Measurements from ENCODE around the gene ADRB1. TPM values are rescaled to one million over a fixed set of nuclear protein-coding genes. Genes with fewer than 3 reads are reported as not detected.

ADRB1 gene
- total and polyA plus RNA-seq, 2 experiments from 2014 or later, result 0.23 to 0.24 TPM

- H3K9me2 ChIP-seq (ENCODE audit: insufficient read depth), result no peaks in the 10 kb centered on the region
- no peaks in the 10 kb centered on the region for H3F3A ChIP-seq (replicated peaks; ENCODE audit: low read depth)
- H3K36me3 Mint-ChIP-seq (ENCODE audit: low read depth), result no peaks in the 10 kb centered on the region
- no peak for TF ChIP-seq CREB1 (CRISPR knock-in tag; IDR thresholded peaks at IDR 0.05; ENCODE audit: low read depth)
- TF ChIP-seq EZH2 (IDR thresholded peaks at IDR 0.05; ENCODE audit: low read depth, unreplicated experiment), result no peak
- TF ChIP-seq JUNB (IDR thresholded peaks at IDR 0.05; ENCODE audit: unreplicated experiment), result no peak
- TF ChIP-seq, protein P1, sequence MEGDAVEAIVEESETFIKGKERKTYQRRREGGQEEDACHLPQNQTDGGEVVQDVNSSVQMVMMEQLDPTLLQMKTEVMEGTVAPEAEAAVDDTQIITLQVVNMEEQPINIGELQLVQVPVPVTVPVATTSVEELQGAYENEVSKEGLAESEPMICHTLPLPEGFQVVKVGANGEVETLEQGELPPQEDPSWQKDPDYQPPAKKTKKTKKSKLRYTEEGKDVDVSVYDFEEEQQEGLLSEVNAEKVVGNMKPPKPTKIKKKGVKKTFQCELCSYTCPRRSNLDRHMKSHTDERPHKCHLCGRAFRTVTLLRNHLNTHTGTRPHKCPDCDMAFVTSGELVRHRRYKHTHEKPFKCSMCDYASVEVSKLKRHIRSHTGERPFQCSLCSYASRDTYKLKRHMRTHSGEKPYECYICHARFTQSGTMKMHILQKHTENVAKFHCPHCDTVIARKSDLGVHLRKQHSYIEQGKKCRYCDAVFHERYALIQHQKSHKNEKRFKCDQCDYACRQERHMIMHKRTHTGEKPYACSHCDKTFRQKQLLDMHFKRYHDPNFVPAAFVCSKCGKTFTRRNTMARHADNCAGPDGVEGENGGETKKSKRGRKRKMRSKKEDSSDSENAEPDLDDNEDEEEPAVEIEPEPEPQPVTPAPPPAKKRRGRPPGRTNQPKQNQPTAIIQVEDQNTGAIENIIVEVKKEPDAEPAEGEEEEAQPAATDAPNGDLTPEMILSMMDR (conservative IDR thresholded peaks at IDR 0.05; ENCODE audit: low read depth in 2 of 2), result no peak
- no peak for TF ChIP-seq ETS1 (IDR thresholded peaks at IDR 0.05)
- TF ChIP-seq STAT1 (IDR thresholded peaks at IDR 0.05; ENCODE audit: unreplicated experiment), result no peak
- TF ChIP-seq ZNF331 (CRISPR knock-in tag; IDR thresholded peaks at IDR 0.05; ENCODE audit: low read depth), result no peak
- no peak for TF ChIP-seq EZH2phosphoT487 (IDR thresholded peaks at IDR 0.05; ENCODE audit: unreplicated experiment)
- no peak overlapping the region for H3K4me3 ChIP-seq
- ATAC-seq (no peak), DNase-seq (ENCODE audit: low spot score) (no peak)
- H2AFZ ChIP-seq, result 0 out of 2 replicates have a peak overlapping the region, but pooled peaks have one; percentile 66
- no peaks in the 10 kb centered on the region for H3K9me3 Mint-ChIP-seq
- no peaks in the 10 kb centered on the region for H3K79me2 ChIP-seq (replicated peaks; ENCODE audit: insufficient read depth)
- H3K4me1 ChIP-seq (ENCODE audit: insufficient read depth), result no peaks in the 10 kb centered on the region
- H3K27ac Mint-ChIP-seq, result peak overlapping the region; percentile 41; the same call in 1 of the 2 replicates
- H4K20me1 ChIP-seq (replicated peaks; ENCODE audit: insufficient read depth), result no peaks in the 10 kb centered on the region
- H3K36me3 ChIP-seq (ENCODE audit: insufficient read depth), result no peaks in the 10 kb centered on the region
- H3K4me2 ChIP-seq, result no peak overlapping the region
- H3K27ac ChIP-seq (ENCODE audit: low read depth), result no peak overlapping the region
- H3K4me3 Mint-ChIP-seq, result no peak overlapping the region
- H3K4me1 Mint-ChIP-seq, result peaks cover 7% of the 10 kb centered on the region; the same call in 2 of the 3 replicates
- no peaks in the 10 kb centered on the region for H3K27me3 ChIP-seq (ENCODE audit: insufficient read depth)
- peaks cover 3% of the 10 kb centered on the region for H3K27me3 Mint-ChIP-seq (ENCODE audit: insufficient read depth, low read depth, poor library complexity)
These were observed 33.7 kb downstream of the ADRB1 start for GRCh38 chr10:114077347-114077746.

GRCh38 chr10:114077815-114078219 is 34.2 kb downstream of the ADRB1 start:
- Mint-ChIP-seq H3K36me3 (ENCODE audit: low read depth) (no peaks in the 10 kb centered on the region), H3K27me3 (ENCODE audit: insufficient read depth, low read depth, poor library complexity) (peaks cover 3% of the 10 kb centered on the region), H3K4me1 (peaks cover 7% of the 10 kb centered on the region; the same call in 2 of the 3 replicates), H3K9me3 (no peaks in the 10 kb centered on the region), H3K4me3 (no peak overlapping the region), H3K27ac (peak overlapping the region; percentile 41; the same call in 1 of the 2 replicates)
- Histone ChIP-seq H3K27ac (ENCODE audit: low read depth) (no peak overlapping the region), H3K4me3 (no peak overlapping the region), H2AFZ (peak overlapping the region; percentile 89; the same call in 1 of the 2 replicates), H4K20me1 (replicated peaks; ENCODE audit: insufficient read depth) (no peaks in the 10 kb centered on the region), H3K9me2 (ENCODE audit: insufficient read depth) (peaks cover 2% of the 10 kb centered on the region; the same call in 1 of the 2 replicates), H3F3A (replicated peaks; ENCODE audit: low read depth) (no peaks in the 10 kb centered on the region), H3K27me3 (ENCODE audit: insufficient read depth) (no peaks in the 10 kb centered on the region), H3K4me2 (no peak overlapping the region), H3K36me3 (ENCODE audit: insufficient read depth) (no peaks in the 10 kb centered on the region), H3K79me2 (replicated peaks; ENCODE audit: insufficient read depth) (no peaks in the 10 kb centered on the region), H3K4me1 (ENCODE audit: insufficient read depth) (no peaks in the 10 kb centered on the region)
- ATAC-seq (peak; percentile 98), DNase-seq (ENCODE audit: low spot score) (peak; percentile 73)
- no peak for TF ChIP-seq STAT1 (IDR thresholded peaks at IDR 0.05; ENCODE audit: unreplicated experiment)
- no peak for TF ChIP-seq ZNF114 (CRISPR knock-in tag; IDR thresholded peaks at IDR 0.05)
- TF ChIP-seq JUNB (IDR thresholded peaks at IDR 0.05; ENCODE audit: unreplicated experiment), result no peak
- no peak for TF ChIP-seq ETS1 (IDR thresholded peaks at IDR 0.05)
- TF ChIP-seq, protein P2, sequence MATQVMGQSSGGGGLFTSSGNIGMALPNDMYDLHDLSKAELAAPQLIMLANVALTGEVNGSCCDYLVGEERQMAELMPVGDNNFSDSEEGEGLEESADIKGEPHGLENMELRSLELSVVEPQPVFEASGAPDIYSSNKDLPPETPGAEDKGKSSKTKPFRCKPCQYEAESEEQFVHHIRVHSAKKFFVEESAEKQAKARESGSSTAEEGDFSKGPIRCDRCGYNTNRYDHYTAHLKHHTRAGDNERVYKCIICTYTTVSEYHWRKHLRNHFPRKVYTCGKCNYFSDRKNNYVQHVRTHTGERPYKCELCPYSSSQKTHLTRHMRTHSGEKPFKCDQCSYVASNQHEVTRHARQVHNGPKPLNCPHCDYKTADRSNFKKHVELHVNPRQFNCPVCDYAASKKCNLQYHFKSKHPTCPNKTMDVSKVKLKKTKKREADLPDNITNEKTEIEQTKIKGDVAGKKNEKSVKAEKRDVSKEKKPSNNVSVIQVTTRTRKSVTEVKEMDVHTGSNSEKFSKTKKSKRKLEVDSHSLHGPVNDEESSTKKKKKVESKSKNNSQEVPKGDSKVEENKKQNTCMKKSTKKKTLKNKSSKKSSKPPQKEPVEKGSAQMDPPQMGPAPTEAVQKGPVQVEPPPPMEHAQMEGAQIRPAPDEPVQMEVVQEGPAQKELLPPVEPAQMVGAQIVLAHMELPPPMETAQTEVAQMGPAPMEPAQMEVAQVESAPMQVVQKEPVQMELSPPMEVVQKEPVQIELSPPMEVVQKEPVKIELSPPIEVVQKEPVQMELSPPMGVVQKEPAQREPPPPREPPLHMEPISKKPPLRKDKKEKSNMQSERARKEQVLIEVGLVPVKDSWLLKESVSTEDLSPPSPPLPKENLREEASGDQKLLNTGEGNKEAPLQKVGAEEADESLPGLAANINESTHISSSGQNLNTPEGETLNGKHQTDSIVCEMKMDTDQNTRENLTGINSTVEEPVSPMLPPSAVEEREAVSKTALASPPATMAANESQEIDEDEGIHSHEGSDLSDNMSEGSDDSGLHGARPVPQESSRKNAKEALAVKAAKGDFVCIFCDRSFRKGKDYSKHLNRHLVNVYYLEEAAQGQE (IDR thresholded peaks at IDR 0.05; ENCODE audit: unreplicated experiment), result no peak
- no peak for TF ChIP-seq POLR2AphosphoS5 (IDR thresholded peaks at IDR 0.05; ENCODE audit: low read depth)
- no peak for TF ChIP-seq ZNF331 (CRISPR knock-in tag; IDR thresholded peaks at IDR 0.05; ENCODE audit: low read depth)
- TF ChIP-seq, protein P1 (conservative IDR thresholded peaks at IDR 0.05; ENCODE audit: low read depth in 2 of 2), result peak; percentile 7 to 29; a peak in 3 of 4 replicates
